Activated B cell treated with CpG ODN at 0.5 μM for 24 hours (primary cell): Measurements from ENCODE around the gene C12orf60. TPM values are rescaled to one million over a fixed set of nuclear protein-coding genes. Genes with fewer than 3 reads are reported as not detected.

Source experiments
- ATAC-seq: fragments of 200-7000 bp; cut with Tn5 transposase; one replicate; pipeline ENCODE4 v1.10.0; 2021; ENCODE audit warnings: low read depth, mild to moderate bottlenecking, moderate library complexity
- CTCF ChIA-PET: fragments of 350-600 bp; sonication (Branson Sonifier 250); formaldehyde crosslinking; loops from one replicate; lab custom pipeline; 2021; ENCODE audit warnings: antibody characterized with exemption; lab: Charles Lee
- POLR2A ChIA-PET: fragments of 350-600 bp; sonication (Branson Sonifier 250); formaldehyde crosslinking; loops from one replicate; lab custom pipeline; 2021; ENCODE audit warnings: antibody characterized with exemption; lab: Charles Lee
- DNase-seq: peaks from one replicate; pipeline ENCODE4 v3.0.0; 2022
- H3K27ac Mint-ChIP-seq: one replicate; pipeline ENCODE4 v1.8.0; 2020; ENCODE audit warnings: mixed read lengths
- H3K27me3 Mint-ChIP-seq: one replicate; pipeline ENCODE4 v1.8.0; 2021; ENCODE audit warnings: mixed read lengths
- H3K36me3 Mint-ChIP-seq: one replicate; pipeline ENCODE4 v1.8.0; 2021; ENCODE audit warnings: low read depth, mixed read lengths
- H3K4me1 Mint-ChIP-seq: one replicate; pipeline ENCODE4 v1.8.0; 2021; ENCODE audit warnings: mixed read lengths
- H3K4me3 Mint-ChIP-seq: one replicate; pipeline ENCODE4 v1.8.0; 2020; ENCODE audit warnings: mild to moderate bottlenecking, mixed read lengths
- H3K9me3 Mint-ChIP-seq: one replicate; pipeline ENCODE4 v1.8.0; 2020; ENCODE audit warnings: mixed read lengths
- intact Hi-C: fragments of 100-400 bp; cut with micrococcal nuclease; formaldehyde crosslinking; loops from one replicate; pipeline ENCODE4 v1.15.1; 2024
- total RNA-seq: library from RNA; stranded (reverse); gene quantifications from 2 replicates; pipeline ENCODE4 v1.2.3, GENCODE V29; 2022
- TF ChIP-seq, protein P1 (sequence below): fragments of 200-600 bp; IDR thresholded peaks from one replicate; pipeline ENCODE4 v1.8.0; 2022; ENCODE audit warnings: antibody characterized with exemption, mild to moderate bottlenecking

The C12orf60 gene
- total RNA-seq, 1 donor from 2014 or later: 0.64 TPM

DNA sequence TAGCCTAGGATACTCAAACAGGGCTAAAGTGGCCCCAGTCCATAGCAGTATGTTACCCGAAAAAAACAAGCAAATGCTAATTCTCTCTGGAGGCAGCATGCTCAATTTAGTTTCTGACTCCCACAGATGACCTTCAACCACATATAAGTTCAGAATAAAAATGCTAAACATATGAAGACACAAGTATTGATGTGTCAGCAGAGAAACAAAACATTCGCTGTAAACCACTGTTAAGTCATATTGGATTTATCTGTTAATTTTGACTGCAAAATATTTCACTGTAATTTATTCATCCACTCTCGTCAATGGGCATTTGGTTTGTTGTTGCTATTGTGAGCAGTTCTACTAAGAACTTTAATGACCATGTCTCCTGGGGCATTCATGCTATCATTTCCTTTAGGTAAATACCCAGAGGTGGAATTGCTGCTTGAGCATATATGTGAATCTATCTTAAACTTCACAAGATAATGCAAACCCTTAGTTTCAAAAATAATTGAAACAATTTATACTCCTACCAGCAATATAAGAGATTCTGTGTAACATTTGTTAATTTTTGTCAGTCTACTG lies 36.7 kb upstream of the C12orf60 start:
- Mint-ChIP-seq H3K4me3 (peak overlapping the region; percentile 32), H3K4me1 (peaks cover 44% of the 10 kb centered on the region), H3K27me3 (no peaks in the 10 kb centered on the region), H3K36me3 (peaks cover 66% of the 10 kb centered on the region), H3K27ac (peak overlapping the region; percentile 30), H3K9me3 (peaks cover 14% of the 10 kb centered on the region)
- ChIA-PET POLR2A (no interaction called here), CTCF (no interaction called here)
- intact Hi-C loops: no loop called here
- TF ChIP-seq, protein P1, sequence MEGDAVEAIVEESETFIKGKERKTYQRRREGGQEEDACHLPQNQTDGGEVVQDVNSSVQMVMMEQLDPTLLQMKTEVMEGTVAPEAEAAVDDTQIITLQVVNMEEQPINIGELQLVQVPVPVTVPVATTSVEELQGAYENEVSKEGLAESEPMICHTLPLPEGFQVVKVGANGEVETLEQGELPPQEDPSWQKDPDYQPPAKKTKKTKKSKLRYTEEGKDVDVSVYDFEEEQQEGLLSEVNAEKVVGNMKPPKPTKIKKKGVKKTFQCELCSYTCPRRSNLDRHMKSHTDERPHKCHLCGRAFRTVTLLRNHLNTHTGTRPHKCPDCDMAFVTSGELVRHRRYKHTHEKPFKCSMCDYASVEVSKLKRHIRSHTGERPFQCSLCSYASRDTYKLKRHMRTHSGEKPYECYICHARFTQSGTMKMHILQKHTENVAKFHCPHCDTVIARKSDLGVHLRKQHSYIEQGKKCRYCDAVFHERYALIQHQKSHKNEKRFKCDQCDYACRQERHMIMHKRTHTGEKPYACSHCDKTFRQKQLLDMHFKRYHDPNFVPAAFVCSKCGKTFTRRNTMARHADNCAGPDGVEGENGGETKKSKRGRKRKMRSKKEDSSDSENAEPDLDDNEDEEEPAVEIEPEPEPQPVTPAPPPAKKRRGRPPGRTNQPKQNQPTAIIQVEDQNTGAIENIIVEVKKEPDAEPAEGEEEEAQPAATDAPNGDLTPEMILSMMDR: no peak
- DNase-seq (no peak), ATAC-seq (no peak)

DNA sequence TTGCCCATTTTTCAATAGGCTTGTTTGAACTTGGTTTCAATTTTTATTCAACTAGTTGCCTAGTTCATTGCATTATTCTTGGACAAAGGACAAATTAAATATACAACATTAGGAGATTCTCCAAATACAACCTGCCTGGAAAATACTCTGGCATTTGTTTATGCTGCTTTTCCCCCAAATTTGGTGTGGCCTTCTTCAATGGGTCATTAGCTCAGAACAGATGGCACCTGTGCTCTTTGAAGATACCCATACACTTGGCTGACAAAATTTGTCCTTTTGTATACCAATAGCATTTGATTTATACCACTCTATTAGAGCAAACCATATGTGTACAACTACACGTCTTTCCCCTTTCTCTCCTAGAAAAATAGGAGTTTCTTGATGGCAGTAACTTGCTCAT lies 35.9 kb upstream of the C12orf60 start:
- H3K27me3 Mint-ChIP-seq: no peaks in the 10 kb centered on the region
- ATAC-seq: no peak
- ChIA-PET CTCF (no interaction called here), POLR2A (no interaction called here)
- TF ChIP-seq, protein P1: no peak
- DNase-seq: no peak
- H3K27ac Mint-ChIP-seq: no peak overlapping the region
- no peak overlapping the region for H3K4me3 Mint-ChIP-seq
- H3K9me3 Mint-ChIP-seq: peaks cover 10% of the 10 kb centered on the region
- H3K36me3 Mint-ChIP-seq: peaks cover 57% of the 10 kb centered on the region
- peaks cover 45% of the 10 kb centered on the region for H3K4me1 Mint-ChIP-seq
- intact Hi-C loops: loop anchor here (2.0 kb wide), 1 partner anchor 25 kb away; no protein-coding TSS in a partner anchor

DNA sequence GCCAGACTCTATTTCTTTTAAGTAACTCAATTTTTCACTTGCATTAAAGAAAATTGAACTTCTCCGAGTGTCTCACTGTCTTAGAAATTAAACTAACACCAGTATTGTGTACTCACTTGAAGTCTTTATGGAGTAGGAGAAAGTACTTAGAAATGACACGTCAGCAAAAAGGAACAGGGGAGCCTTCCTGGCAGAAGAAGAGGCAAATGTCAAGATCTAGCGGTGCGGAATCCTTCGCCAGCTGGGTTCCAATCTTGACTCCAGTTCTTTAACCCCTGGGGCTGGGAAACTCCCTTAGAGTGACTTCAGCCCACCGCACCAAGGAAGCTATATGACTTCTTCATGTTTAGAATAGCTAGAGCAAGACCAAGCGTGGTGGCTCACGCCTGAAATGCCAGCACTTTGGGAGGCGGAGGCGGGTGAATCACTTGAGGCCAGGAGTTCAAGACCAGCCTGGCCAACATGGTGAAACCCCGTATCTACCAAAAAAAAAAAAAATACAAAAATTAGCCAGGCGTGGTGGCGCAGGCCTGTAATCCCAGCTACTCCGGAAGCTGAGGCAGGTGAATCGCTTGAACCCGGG lies 34.6 kb upstream of the C12orf60 start:
- H3K27me3 Mint-ChIP-seq: no peaks in the 10 kb centered on the region
- peaks cover 54% of the 10 kb centered on the region for H3K36me3 Mint-ChIP-seq
- ChIA-PET POLR2A (interaction anchor here (0.5 to 8.2 kb wide), 13 partner anchors 11 to 612 kb away, joined by 3 to 141 read pairs (median 10); partner anchors contain the start of genes ARHGDIB, ATF7IP, C12orf60 and WBP11), CTCF (interaction anchor here (0.9 to 1.6 kb wide), 3 partner anchors 33 to 583 kb away, joined by 3 to 4 read pairs (median 4); no protein-coding TSS in a partner anchor)
- H3K27ac Mint-ChIP-seq: peak overlapping the region; percentile 99
- peaks cover 51% of the 10 kb centered on the region for H3K4me1 Mint-ChIP-seq
- H3K4me3 Mint-ChIP-seq: peak overlapping the region; percentile 98
- TF ChIP-seq, protein P1: no peak
- intact Hi-C loops: loop anchor here (2.0 kb wide), 1 partner anchor 26 kb away; no protein-coding TSS in a partner anchor
- no peak for DNase-seq
- H3K9me3 Mint-ChIP-seq: peaks cover 10% of the 10 kb centered on the region
- ATAC-seq: no peak

DNA sequence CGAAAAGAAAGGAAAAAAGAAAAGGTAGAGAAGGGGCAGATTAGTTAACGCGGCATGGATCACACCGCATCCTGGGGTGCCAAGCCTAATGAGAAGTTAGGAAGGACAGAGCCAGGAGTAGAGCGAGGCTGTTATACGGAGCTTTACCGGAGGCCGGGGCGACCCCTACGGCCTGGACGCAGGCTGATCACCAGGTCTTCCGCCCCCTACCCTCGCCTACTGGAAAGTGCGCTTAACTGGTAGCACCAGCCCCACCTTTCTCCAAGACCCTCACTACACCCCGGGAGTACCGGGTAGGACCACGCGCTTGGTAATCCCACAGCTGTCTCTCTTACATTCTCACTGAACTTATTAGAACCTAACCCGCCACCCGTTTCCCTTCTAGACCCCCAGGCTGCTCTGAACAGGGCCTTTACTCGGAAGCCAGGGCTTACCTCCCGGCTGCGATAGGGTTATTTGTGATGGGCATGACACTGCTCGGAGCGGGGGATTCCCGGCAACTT lies 34.0 kb upstream of the C12orf60 start:
- Mint-ChIP-seq H3K27me3 (no peaks in the 10 kb centered on the region), H3K4me3 (peak overlapping the region; percentile 98), H3K9me3 (peaks cover 10% of the 10 kb centered on the region), H3K4me1 (peaks cover 56% of the 10 kb centered on the region), H3K36me3 (peaks cover 59% of the 10 kb centered on the region), H3K27ac (peak overlapping the region; percentile 99)
- ChIA-PET POLR2A (interaction anchor here (0.5 to 8.2 kb wide), 30 partner anchors 11 to 1142 kb away, joined by 3 to 141 read pairs (median 7); partner anchors contain the start of genes ARHGDIB, ATF7IP, C12orf60 and DERA), CTCF (interaction anchor here (0.9 to 1.6 kb wide), 3 partner anchors 32 to 584 kb away, joined by 3 to 4 read pairs (median 4); no protein-coding TSS in a partner anchor)
- DNase-seq (no peak), ATAC-seq (peak; percentile 0)
- TF ChIP-seq, protein P1: no peak
- intact Hi-C loops: loop anchor here (2.0 kb wide), 1 partner anchor 27 kb away; no protein-coding TSS in a partner anchor
